Adrenal gland (tissue), 12 donors: ENCODE results near the gene TP73. TPM values are rescaled to one million over a fixed set of nuclear protein-coding genes. Genes with fewer than 3 reads are reported as not detected.

Source experiments
- DNase-seq, 7 donors: peaks; one replicate each; pipeline ENCODE4 v3.0.0-alpha.2; 2019 to 2020
- H3K27ac ChIP-seq, 5 donors: fragments of 200-600 bp; sonication (generic) in 4 of 5; 1 replicate in 3 of 5; 2 replicates in 2 of 5; pipeline versions ENCODE4 v1.5.1 to v1.8.0; 2016 to 2020; ENCODE audit warnings: mild to moderate bottlenecking in 1 of 5
- H3K27me3 ChIP-seq: fragments of 200-600 bp; 2 replicates; pipeline ENCODE4 v1.8.0; 2021
- H3K36me3 ChIP-seq, 2 donors: fragments of 200-600 bp; replicated peaks in 1 of 2; 1 replicate in 1 of 2; 2 replicates in 1 of 2; pipeline versions ENCODE4 v1.5.1 to v1.8.0; 2018 to 2022
- H3K4me1 ChIP-seq, 2 donors: fragments of 200-600 bp; replicated peaks in 1 of 2; 1 replicate in 1 of 2; 2 replicates in 1 of 2; pipeline versions ENCODE4 v1.5.1 to v1.8.0; 2018 to 2021
- H3K4me3 ChIP-seq, 4 donors: fragments of 200-600 bp; sonication (generic) in 3 of 4; one replicate each; pipeline ENCODE4 v1.5.1; 2016 to 2018
- H3K9me3 ChIP-seq, 3 donors: fragments of 200-600 bp; sonication (generic) in 1 of 3; replicated peaks in 1 of 3; 1 replicate in 2 of 3; 2 replicates in 1 of 3; pipeline versions ENCODE4 v1.5.1 to v1.8.0; 2016 to 2021
- CTCF ChIP-seq, 6 experiments: fragments of 450-650 bp in 4 of 6; fragments of 200-600 bp in 2 of 6; sonication (generic) in 1 of 6; IDR thresholded peaks; 1 replicate in 5 of 6; 2 replicates in 1 of 6; pipeline versions ENCODE4 v1.5.1 to v1.8.0; 2016 to 2021; ENCODE audit warnings: antibody characterized with exemption in 6 of 6, mild to moderate bottlenecking in 2 of 6, moderate library complexity in 1 of 6
- POLR2A ChIP-seq, 2 donors: fragments of 450-650 bp; IDR thresholded peaks; one replicate each; pipeline ENCODE4 v1.6.1; 2017; ENCODE audit warnings: antibody characterized with exemption in 2 of 2, mild to moderate bottlenecking in 2 of 2, moderate library complexity in 1 of 2
- WGBS, 4 donors: extraction: QIAGEN DNeasy Blood & Tissue Kit in 2 of 4; methylation state at CpG; one replicate each; pipeline versions ENCODE4 v1.1.5 to v1.1.7; 2013 to 2017; 5-methylcytosine and 5-hydroxymethylcytosine counted together
- intact Hi-C, 2 donors: fragments of 100-400 bp; cut with DNase I; formaldehyde crosslinking; loops; one replicate each; pipeline versions ENCODE4 v1.14.1 to v1.15.0; 2022 to 2023
- polyA plus RNA-seq, 3 donors: library from polyadenylated mRNA; stranded (reverse); fragments of 200-250 nt in 2 of 3; fragments of 350-450 nt in 1 of 3; fragmentation: Illumina TruSeq in 1 of 3; extraction: RNeasy Lipid Tissue Mini Kit (QIAGEN cat#74804) in 1 of 3; gene quantifications; one replicate each; pipeline ENCODE4 v1.2.3, GENCODE V29; 2013 to 2014
- total RNA-seq, 9 donors: library from RNA; depleted of rRNA in 4 of 9; stranded (reverse); fragments of >200 nt in 4 of 9; fragments of 120-200 nt in 1 of 9; fragmentation: NEBNext Ultra II Directional in 1 of 9; extraction: Animal tissue kit (Norgen Biotek cat#: 25700) in 1 of 9; gene quantifications; one replicate each; pipeline versions ENCODE4 v1.1.0 to v1.2.4, GENCODE V29; 2013 to 2023
- donor health status: healthy with polysubstance abuse.
- donor health status: Bipolar disorder and iron deficiency.
- donor health status: DM: yes; HTN: yes; CAD: no.
- donor health status: DM: no; HTN: no; CAD: no.
- donor health status: DM: no; HTN: no; CAD: no.
- donor health status: DM: yes; HTN: yes; CAD: no.

The TP73 gene
- total and polyA plus RNA-seq, 12 donors: 0.03 to 0.22 (median 0.14) TPM; not detected in 6

GRCh38 chr1:3627515-3628253, 24.6 kb upstream of the TP73 start:
- H3K36me3 ChIP-seq: peaks cover 0 to 47% of the 10 kb centered on the region in 2 donors

DNA sequence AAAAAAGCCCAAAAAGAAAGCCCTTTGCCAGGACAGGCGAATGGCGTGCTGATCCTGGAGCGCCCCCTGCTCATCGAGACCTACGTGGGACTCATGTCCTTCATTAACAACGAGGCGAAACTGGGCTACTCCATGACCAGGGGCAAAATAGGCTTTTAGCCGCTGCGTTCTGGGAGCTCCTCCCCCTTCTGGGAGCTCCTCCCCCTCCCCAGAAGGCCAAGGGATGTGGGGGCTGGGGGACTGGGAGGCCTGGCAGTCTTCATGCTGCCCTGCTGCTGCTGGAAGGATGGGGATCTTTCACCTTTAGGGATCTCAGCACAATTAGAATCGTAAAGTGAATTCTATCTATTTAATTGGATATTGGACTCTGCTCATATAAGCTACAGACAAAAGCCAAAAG, 23.9 kb upstream of the TP73 start:
- no peak for TF ChIP-seq POLR2A (IDR thresholded peaks at IDR 0.05)
- TF ChIP-seq CTCF (IDR thresholded peaks at IDR 0.05): no peak
- Histone ChIP-seq H3K27me3 (no peaks in the 10 kb centered on the region), H3K4me1 (peaks cover 10 to 23% of the 10 kb centered on the region in 2 donors), H3K4me3 (no peak overlapping the region), H3K36me3 (peaks cover 0 to 51% of the 10 kb centered on the region in 2 donors), H3K27ac (no peak overlapping the region), H3K9me3 (no peaks in the 10 kb centered on the region)
- 84 to 94% (median 86%) methylated on average over 6 to 10 of the region's 10 CpGs for WGBS, 4 donors
- intact Hi-C loops: no loop called here
- no peak for DNase-seq

More at GRCh38 chr1:3627515-3628253, 24.6 kb upstream of the TP73 start:
- H3K4me1 ChIP-seq: peaks cover 15 to 31% of the 10 kb centered on the region in 2 donors
- intact Hi-C loops: no loop called here
- no peak for TF ChIP-seq POLR2A (IDR thresholded peaks at IDR 0.05)
- TF ChIP-seq CTCF (IDR thresholded peaks at IDR 0.05): no peak
- H3K27ac ChIP-seq: no peak overlapping the region
- 91 to 95% (median 93%) methylated on average over 14 to 26 of the region's 26 CpGs for WGBS, 4 donors
- no peak overlapping the region for H3K4me3 ChIP-seq
- no peaks in the 10 kb centered on the region for H3K9me3 ChIP-seq
- no peaks in the 10 kb centered on the region for H3K27me3 ChIP-seq
- no peak for DNase-seq

DNA sequence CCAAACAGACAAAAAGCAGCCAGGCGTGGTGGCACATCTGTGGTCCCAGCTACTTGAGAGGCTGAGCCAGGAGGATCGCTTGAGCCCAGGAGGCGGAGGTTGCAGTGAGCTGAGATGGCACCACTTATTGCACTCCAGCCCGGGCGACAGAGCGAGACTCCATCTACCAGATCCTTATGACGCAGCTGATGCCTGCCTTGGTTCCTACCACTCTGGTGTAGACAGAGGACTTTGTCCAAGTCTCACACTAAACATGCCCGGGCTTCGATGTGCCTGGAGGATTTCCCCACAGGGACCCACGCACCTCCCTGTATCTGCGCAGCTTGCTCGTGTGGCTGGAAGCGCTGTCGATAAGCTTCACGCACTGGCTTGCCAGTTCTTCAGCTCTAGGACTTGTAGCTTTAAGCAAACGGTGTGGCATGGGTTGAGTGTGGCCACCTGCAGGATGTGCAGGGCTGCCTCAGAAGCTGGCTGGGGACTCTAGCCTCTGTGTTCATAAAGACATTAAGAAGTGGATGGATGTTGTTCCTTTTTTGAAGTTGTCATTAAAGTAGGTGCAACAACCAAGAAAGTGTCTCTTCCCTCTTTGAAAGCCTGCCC, 22.7 kb upstream of the TP73 start:
- Histone ChIP-seq H3K27ac (no peak overlapping the region), H3K4me1 (peaks cover 5 to 14% of the 10 kb centered on the region in 2 donors), H3K36me3 (peaks cover 0 to 62% of the 10 kb centered on the region in 2 donors), H3K4me3 (no peak overlapping the region), H3K9me3 (no peaks in the 10 kb centered on the region), H3K27me3 (no peaks in the 10 kb centered on the region)
- intact Hi-C loops: no loop called here
- WGBS, 4 donors: 93 to 95% (median 94%) methylated on average over 12 to 16 of the region's 16 CpGs
- TF ChIP-seq POLR2A (IDR thresholded peaks at IDR 0.05) (no peak), CTCF (IDR thresholded peaks at IDR 0.05) (no peak)
- DNase-seq: no peak

GRCh38 chr1:3630161-3630611, 22.1 kb upstream of the TP73 start:
- no peak for TF ChIP-seq POLR2A (IDR thresholded peaks at IDR 0.05)
- no peak for TF ChIP-seq CTCF (IDR thresholded peaks at IDR 0.05)
- no peak for DNase-seq
- Histone ChIP-seq H3K4me1 (peaks cover 5 to 14% of the 10 kb centered on the region in 2 donors), H3K9me3 (no peaks in the 10 kb centered on the region), H3K27ac (no peak overlapping the region), H3K36me3 (peaks cover 0 to 67% of the 10 kb centered on the region in 2 donors), H3K27me3 (no peaks in the 10 kb centered on the region), H3K4me3 (no peak overlapping the region)
- intact Hi-C loops: no loop called here
- WGBS, 4 donors: 76 to 82% (median 77%) methylated on average over 8 to 11 of the region's 11 CpGs
